ENCODE results near the gene RTN1. TPM values are rescaled to one million over a fixed set of nuclear protein-coding genes. Genes with fewer than 3 reads are reported as not detected.

The RTN1 gene
- total RNA-seq, 1 experiment from 2014 or later = 0.05 TPM

GRCh38 chr14:59677771-59678231 lies 192.8 kb downstream of the RTN1 start:
- H3K27me3 ChIP-seq (ENCODE audit: control insufficient read depth, insufficient read depth, low read length) = no peaks in the 10 kb centered on the region
- no peaks in the 10 kb centered on the region for H3K36me3 ChIP-seq (ENCODE audit: control insufficient read depth, insufficient read depth, low read length)
- no peak for ATAC-seq
- no peaks in the 10 kb centered on the region for H3K9me3 ChIP-seq (ENCODE audit: control insufficient read depth, insufficient read depth, low read depth, low read length)
- POLR2A ChIA-PET = no interaction called here
- H3K4me1 ChIP-seq (ENCODE audit: control insufficient read depth, insufficient read depth, low read length) = no peaks in the 10 kb centered on the region
- H3K27ac ChIP-seq (ENCODE audit: low read length) = no peak overlapping the region
- no TSS peak for BruUV-seq (replicated peaks)
- in situ Hi-C loops (cut with HindIII; ENCODE audit: low pct_unique_long_range_greater_than_20kb, low sequenced_read_pairs) (no loop called here), intact Hi-C loops (cut with micrococcal nuclease; ENCODE audit: unreplicated experiment) (no loop called here)
- no peak overlapping the region for H3K4me3 ChIP-seq (ENCODE audit: low read depth in 2 of 2, low read length in 2 of 2)
- CTCF ChIA-PET = no interaction called here
- no peak for TF ChIP-seq SIN3A (IDR thresholded peaks at IDR 0.05; ENCODE audit: borderline replicate concordance, insufficient read depth, low read depth, low read length)
- TF ChIP-seq REST (IDR thresholded peaks at IDR 0.05; ENCODE audit: insufficient read depth in 1 of 2, low read depth in 2 of 2, low read length in 1 of 2) = no peak
- no peak for TF ChIP-seq TCF7L2 (IDR thresholded peaks at IDR 0.05; ENCODE audit: low read depth, low read length)
- TF ChIP-seq POLR2AphosphoS5 (IDR thresholded peaks at IDR 0.05; ENCODE audit: low read depth, low read length) = no peak
- no peak for TF ChIP-seq CTCF (IDR thresholded peaks at IDR 0.05)
- DNase-seq (ENCODE audit: low read depth, low spot score) = no peak

GRCh38 chr14:59675394-59675793 lies 195.2 kb downstream of the RTN1 start:
- POLR2A ChIA-PET = interaction anchor here (0.5 kb wide), 1 partner anchor 224 kb away, joined by 3 read pairs; no protein-coding TSS in a partner anchor

More at GRCh38 chr14:59675394-59675793, 195.2 kb downstream of the RTN1 start:
- Histone ChIP-seq H3K9me3 (ENCODE audit: control insufficient read depth, insufficient read depth, low read depth, low read length) (no peaks in the 10 kb centered on the region), H3K36me3 (ENCODE audit: control insufficient read depth, insufficient read depth, low read length) (no peaks in the 10 kb centered on the region), H3K4me1 (ENCODE audit: control insufficient read depth, insufficient read depth, low read length) (no peaks in the 10 kb centered on the region), H3K4me3 (ENCODE audit: low read depth in 2 of 2, low read length in 2 of 2) (no peak overlapping the region), H3K27me3 (ENCODE audit: control insufficient read depth, insufficient read depth, low read length) (no peaks in the 10 kb centered on the region), H3K27ac (ENCODE audit: low read length) (no peak overlapping the region)
- no peak for DNase-seq (ENCODE audit: low read depth, low spot score)
- TF ChIP-seq TCF7L2 (IDR thresholded peaks at IDR 0.05; ENCODE audit: low read depth, low read length) (no peak), SIN3A (IDR thresholded peaks at IDR 0.05; ENCODE audit: borderline replicate concordance, insufficient read depth, low read depth, low read length) (no peak), POLR2AphosphoS5 (IDR thresholded peaks at IDR 0.05; ENCODE audit: low read depth, low read length) (no peak), CTCF (IDR thresholded peaks at IDR 0.05) (no peak), REST (IDR thresholded peaks at IDR 0.05; ENCODE audit: insufficient read depth in 1 of 2, low read depth in 2 of 2, low read length in 1 of 2) (no peak)
- no TSS peak for BruUV-seq (replicated peaks)
- CTCF ChIA-PET = no interaction called here
- no peak for ATAC-seq
- in situ Hi-C loops (cut with HindIII; ENCODE audit: low pct_unique_long_range_greater_than_20kb, low sequenced_read_pairs) = no loop called here
- intact Hi-C loops (cut with micrococcal nuclease; ENCODE audit: unreplicated experiment) = no loop called here

Measured in Panc1 (cell line).